ENCODE results near the gene ATXN2. TPM values are rescaled to one million over a fixed set of nuclear protein-coding genes. Genes with fewer than 3 reads are reported as not detected.
"Not testable (repeated sequence)": the region's sequence is repeated elsewhere in the genome, so short reads cannot be mapped to it uniquely, and the experiment has no call there.

ATXN2 gene
- total RNA-seq, 1 donor from 2014 or later = 56.1 TPM

- no peak for DNase-seq (ENCODE audit: low spot score)
These were observed 187.8 kb downstream of the ATXN2 start for GRCh38 chr12:111411185-111411764.

DNA sequence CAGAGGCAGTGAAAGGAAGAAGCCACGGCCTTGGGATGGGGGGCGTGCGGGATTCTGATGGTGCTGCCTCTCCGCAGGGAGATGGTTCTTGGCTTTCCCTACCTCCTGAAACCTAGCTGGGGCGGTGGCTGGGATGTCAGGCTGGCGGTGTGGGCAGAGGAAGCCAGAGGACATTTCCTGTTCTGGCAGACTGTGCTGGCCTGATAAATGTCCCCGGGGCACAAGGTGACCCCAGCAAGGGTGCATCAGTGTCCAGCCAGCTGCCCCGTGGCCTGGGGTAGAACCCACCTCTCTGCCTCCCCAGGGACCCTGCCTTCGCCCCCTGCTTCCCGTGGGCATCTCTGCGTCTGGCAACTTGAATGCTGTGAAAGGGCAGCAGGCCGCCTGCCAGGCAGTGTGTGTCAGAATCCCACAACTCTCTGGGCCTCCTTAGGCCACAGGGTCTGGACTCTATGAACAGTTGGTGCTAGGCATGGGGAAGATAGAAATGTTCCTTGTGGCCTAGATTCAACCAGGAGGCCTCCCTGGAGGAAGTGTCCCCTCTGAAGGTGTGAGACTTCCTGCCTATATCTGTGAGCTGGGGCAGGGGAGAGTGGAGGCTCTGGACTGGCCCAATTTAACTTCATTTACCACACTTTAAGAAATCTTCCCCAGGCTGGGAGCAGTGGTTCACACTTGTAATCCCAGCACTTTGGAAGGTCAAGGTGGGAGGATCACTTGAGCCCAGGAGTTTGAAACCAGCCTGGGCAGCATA, 188.5 kb downstream of the ATXN2 start:
- intact Hi-C loops (cut with DNase I) = loop anchor here (2.0 kb wide), 1 partner anchor 20 kb away; no protein-coding TSS in a partner anchor
- DNase-seq (ENCODE audit: low spot score) = no peak

More at GRCh38 chr12:111411185-111411764, 187.8 kb downstream of the ATXN2 start:
- intact Hi-C loops (cut with DNase I) = loop anchor here (2.0 kb wide), 1 partner anchor 20 kb away; no protein-coding TSS in a partner anchor

GRCh38 chr12:111409780-111410430, 189.2 kb downstream of the ATXN2 start:
- peak; percentile 83 for DNase-seq (ENCODE audit: low spot score)
- intact Hi-C loops (cut with DNase I) = loop anchor here (2.0 to 5.0 kb wide), 2 partner anchors 21 to 37 kb away; no protein-coding TSS in a partner anchor

DNA sequence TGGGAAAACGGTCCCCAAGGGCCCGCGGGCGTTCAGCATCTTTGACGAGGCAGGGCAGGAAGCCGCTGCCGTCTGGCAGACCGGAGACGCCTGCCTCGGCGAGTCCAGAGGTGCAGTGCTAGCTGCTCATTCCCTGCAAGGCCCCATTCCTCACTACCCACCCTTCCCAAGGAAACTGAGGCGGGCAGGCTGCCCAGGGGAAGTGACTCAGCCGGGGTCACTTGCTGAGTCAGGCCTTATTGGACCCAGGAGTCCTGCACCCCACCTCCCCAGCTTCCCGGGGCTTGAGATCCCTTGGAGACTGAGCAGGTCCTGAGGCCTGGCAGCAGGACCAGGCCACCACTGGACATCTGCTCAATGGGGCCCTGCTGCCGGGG, 189.7 kb downstream of the ATXN2 start:
- intact Hi-C loops (cut with DNase I) = loop anchor here (5.0 kb wide), 1 partner anchor 38 kb away; no protein-coding TSS in a partner anchor
- DNase-seq (ENCODE audit: low spot score) = peak; percentile 83

DNA sequence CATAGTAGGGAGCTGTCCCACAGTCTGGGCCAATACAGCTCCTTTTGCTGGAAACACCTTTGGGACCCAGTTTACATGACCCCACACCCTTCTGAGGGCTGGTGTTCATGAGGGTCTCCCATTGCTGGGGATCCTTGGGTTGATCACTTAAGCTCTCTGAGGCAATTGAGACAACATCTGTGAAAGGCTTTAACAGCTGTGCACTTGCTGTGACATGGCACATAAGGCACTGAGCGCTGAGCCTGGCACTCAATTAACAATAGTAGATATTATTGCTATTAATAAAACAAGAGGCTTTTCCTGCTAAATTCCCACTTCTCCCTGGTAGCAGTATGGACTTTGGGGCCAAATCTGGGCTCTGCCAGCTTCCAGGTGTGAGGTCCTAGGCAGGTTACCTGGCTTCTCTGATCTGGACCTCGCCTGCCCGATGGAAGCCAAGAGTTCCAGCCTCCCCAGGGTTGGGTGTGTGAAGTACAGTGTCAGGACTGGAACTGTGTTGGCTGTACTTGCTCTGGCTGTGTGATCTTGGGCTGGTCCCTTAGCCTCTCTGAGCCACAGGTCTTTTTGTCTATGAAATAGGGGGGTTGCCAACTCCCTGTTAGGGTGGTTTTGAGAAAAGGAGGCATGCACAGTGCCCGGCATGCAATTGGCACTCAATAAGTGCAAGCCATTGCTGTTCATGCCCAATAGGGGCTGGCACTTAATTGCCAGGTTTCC, 190.3 kb downstream of the ATXN2 start:
- DNase-seq (ENCODE audit: low spot score) = no peak
- intact Hi-C loops (cut with DNase I) = loop anchor here (5.0 kb wide), 1 partner anchor 38 kb away; no protein-coding TSS in a partner anchor

DNA sequence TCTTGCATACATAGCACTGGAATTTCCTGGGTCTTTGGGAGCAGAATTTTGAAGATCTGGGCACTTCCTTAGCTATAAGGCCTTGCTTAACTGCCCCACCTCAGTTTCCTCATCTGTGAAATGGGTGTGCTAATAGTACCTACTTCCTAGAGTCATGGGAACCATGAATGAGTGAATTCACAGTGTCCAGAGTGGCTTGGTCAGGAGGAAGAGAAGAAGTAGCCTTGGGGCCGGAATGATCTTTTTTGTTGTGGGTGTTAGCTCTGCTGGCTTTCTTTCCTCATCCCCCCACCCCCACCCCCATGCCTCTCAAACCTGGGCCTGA, 191.0 kb downstream of the ATXN2 start:
- intact Hi-C loops (cut with DNase I) = loop anchor here (5.0 kb wide), 1 partner anchor 39 kb away; no protein-coding TSS in a partner anchor
- no peak for DNase-seq (ENCODE audit: low spot score)

GRCh38 chr12:111407377-111408115, 191.6 kb downstream of the ATXN2 start:
- no peak for DNase-seq (ENCODE audit: low spot score)
- intact Hi-C loops (cut with DNase I) = loop anchor here (5.0 kb wide), 1 partner anchor 40 kb away; no protein-coding TSS in a partner anchor

DNA sequence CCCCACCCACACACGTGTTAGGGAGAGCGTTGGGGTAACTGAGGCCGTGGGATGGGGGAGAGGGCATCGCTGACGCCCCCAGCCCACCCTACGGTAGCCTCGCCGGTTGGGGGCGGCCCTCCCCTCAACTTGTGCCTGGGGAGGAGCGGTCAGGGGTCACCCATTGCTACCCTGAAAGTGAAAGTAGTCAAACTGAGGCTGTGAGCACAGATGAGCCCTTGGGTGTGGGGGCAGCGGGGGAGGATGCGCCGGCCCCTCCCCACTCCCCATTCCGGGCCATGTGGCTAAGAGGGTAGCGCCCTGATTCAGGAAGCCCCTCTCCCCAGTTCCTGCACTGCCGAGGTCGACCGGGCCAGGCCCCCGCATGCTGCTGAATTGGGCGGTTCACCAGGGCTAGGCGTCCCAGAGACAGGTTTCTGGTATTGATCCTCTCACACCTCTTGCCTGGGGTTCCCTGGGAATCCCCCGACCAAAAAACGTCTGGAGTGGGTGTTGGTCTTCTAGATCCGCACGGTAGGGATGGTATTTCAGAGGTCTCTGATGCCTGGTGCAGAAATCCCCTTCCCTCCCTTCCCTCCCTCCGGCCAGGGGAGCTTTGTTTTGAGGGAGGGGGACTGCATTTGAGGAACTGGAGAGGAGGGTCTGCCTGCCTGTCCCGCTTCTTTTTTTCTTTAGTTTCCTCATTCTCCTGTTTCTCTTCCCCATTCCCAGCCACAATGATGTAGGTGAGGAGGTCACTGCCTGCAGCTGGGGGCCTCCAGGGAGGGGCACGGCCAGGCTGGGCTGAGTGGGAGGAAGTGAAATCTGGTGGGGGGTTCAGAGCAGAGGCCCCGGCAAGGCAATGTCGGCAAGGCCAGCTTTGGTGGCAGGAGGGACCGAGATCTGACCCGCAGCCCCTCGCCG, 192.4 kb downstream of the ATXN2 start:
- intact Hi-C loops (cut with DNase I) = loop anchor here (5.0 kb wide), 1 partner anchor 41 kb away; no protein-coding TSS in a partner anchor
- peak; percentile 82 for DNase-seq (ENCODE audit: low spot score)

DNA sequence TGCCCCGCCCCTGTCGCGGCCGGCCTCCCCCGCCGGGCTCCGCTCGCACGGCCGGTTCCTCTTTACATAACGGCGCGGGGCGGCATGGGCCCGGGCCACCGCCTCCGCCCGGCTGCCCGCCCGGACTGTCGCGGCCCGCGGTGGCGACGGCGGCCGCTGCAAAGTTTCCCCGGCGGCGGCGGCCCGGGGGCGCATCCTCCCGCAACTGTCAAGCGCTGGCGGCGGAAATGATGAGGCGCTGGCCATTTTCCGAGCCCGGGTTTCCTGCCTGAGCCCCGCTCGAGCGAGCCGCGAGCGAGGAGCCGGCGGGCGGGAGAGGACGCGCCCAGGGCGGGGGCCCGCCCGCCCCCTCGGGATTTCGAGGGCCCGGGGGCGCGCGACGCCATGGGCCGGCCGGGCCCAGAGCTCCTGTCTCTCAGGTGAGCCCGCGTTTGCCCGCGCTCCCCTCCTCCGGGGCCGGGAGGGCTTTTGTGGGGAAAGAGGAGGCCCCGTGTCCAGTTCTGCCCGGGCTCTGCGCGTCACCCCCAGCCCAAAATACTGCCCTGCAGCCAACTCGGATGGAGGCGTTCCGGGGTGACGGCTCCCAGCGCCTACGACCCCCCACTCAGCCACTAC, 193.1 kb downstream of the ATXN2 start, which contains the start of gene SH2B3:
Gene SH2B3, plus strand, starts transcription at position 65 of the 615 bp plus-strand sequence. CDS start 12,223 bp downstream, outside the sequence.
- intact Hi-C loops (cut with DNase I) = loop anchor here (5.0 kb wide), 1 partner anchor 41 kb away; no protein-coding TSS in a partner anchor
- DNase-seq (ENCODE audit: low spot score) = no peak

GRCh38 chr12:111405149-111405858, 193.8 kb downstream of the ATXN2 start:
- DNase-seq (ENCODE audit: low spot score) = peak; percentile 97
- intact Hi-C loops (cut with DNase I) = loop anchor here (5.0 kb wide), 1 partner anchor 42 kb away; no protein-coding TSS in a partner anchor

DNA sequence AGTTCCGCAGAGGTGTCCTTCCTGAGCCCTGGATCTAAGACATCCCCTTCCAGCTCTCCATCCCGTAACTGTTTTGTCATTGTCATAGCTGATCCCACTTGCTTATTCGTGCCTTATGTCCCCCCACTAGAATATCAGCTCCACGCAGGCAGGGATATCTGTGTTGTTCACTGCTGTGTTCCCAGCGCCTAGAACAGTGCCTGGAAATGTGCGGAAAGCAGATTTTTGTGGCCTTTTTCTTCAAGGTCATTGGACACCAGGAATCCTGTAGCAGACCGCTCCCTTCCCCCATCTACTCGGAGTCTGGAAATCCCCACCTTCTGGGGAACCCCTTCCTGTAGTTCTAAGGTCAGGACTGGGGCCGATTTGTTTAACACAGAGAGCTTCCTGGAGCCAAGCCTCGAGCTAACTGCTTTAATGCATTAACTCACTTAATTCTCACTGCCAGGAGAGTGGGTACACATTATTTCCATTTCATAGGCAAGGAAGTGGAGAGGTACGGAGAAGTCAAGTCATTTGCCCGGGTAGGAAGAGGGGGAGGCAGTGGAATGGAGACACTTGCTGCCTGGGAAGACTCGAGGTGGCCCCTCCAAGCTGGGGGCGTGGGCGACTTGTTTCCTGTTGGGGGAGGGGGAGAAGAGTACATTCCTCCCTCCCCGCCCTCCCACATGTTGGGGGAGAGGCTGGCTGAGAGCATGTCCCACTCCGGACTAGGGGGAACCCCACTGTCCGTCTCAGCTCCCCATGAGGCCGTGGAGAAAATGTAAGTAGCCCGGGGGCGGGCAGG, 194.6 kb downstream of the ATXN2 start:
- intact Hi-C loops (cut with DNase I) = loop anchor here (5.0 kb wide), 1 partner anchor 43 kb away; no protein-coding TSS in a partner anchor
- no peak for DNase-seq (ENCODE audit: low spot score)

GRCh38 chr12:111402490-111402824, 196.7 kb downstream of the ATXN2 start:
- DNase-seq (ENCODE audit: low spot score); intact Hi-C loops (cut with DNase I): not testable (repeated sequence)

All from cardiac septum (tissue), 1 donor.